Bronchial epithelial cell (primary cell): ENCODE data around the gene NLRC5. TPM values are rescaled to one million over a fixed set of nuclear protein-coding genes. Genes with fewer than 3 reads are reported as not detected.

Source experiments
- DNase-seq: peaks from one replicate; pipeline ENCODE4 v3.0.0-alpha.2; 2010; ENCODE audit warnings: low read depth
- FAIRE-seq: peaks from 2 replicates; lab custom pipeline; 2011; peaks lifted over from hg19 to GRCh38; lab: Jason Lieb, UNC
- H3K27me3 ChIP-seq: 2 replicates; pipeline ENCODE4 v1.5.1; 2011; ENCODE audit warnings: low read length; ENCODE audit not compliant: control insufficient read depth, insufficient read depth
- H3K36me3 ChIP-seq: 2 replicates; pipeline ENCODE4 v1.5.1; 2011; ENCODE audit warnings: low read length; ENCODE audit not compliant: control insufficient read depth, insufficient read depth
- H3K4me3 ChIP-seq: 2 replicates; pipeline ENCODE4 v1.5.1; 2011; ENCODE audit warnings: mild to moderate bottlenecking, low read depth, low read length, control low read depth
- total RNA-seq: library from RNA; depleted of rRNA; stranded (reverse); fragments of >200 nt; gene quantifications from 2 replicates; pipeline ENCODE4 v1.2.1, GENCODE V29; 2014
- TF ChIP-seq, protein P1 (sequence below): IDR thresholded peaks from 2 replicates; pipeline ENCODE4 v1.5.1; 2011; ENCODE audit warnings: mild to moderate bottlenecking, moderate library complexity, low read length, control low read depth, inconsistent platforms; ENCODE audit not compliant: insufficient read depth, severe bottlenecking

NLRC5 gene, protein sequence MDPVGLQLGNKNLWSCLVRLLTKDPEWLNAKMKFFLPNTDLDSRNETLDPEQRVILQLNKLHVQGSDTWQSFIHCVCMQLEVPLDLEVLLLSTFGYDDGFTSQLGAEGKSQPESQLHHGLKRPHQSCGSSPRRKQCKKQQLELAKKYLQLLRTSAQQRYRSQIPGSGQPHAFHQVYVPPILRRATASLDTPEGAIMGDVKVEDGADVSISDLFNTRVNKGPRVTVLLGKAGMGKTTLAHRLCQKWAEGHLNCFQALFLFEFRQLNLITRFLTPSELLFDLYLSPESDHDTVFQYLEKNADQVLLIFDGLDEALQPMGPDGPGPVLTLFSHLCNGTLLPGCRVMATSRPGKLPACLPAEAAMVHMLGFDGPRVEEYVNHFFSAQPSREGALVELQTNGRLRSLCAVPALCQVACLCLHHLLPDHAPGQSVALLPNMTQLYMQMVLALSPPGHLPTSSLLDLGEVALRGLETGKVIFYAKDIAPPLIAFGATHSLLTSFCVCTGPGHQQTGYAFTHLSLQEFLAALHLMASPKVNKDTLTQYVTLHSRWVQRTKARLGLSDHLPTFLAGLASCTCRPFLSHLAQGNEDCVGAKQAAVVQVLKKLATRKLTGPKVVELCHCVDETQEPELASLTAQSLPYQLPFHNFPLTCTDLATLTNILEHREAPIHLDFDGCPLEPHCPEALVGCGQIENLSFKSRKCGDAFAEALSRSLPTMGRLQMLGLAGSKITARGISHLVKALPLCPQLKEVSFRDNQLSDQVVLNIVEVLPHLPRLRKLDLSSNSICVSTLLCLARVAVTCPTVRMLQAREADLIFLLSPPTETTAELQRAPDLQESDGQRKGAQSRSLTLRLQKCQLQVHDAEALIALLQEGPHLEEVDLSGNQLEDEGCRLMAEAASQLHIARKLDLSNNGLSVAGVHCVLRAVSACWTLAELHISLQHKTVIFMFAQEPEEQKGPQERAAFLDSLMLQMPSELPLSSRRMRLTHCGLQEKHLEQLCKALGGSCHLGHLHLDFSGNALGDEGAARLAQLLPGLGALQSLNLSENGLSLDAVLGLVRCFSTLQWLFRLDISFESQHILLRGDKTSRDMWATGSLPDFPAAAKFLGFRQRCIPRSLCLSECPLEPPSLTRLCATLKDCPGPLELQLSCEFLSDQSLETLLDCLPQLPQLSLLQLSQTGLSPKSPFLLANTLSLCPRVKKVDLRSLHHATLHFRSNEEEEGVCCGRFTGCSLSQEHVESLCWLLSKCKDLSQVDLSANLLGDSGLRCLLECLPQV (N-terminal part only)
- total RNA-seq: 2.1 and 2.2 TPM in 2 replicates

DNA sequence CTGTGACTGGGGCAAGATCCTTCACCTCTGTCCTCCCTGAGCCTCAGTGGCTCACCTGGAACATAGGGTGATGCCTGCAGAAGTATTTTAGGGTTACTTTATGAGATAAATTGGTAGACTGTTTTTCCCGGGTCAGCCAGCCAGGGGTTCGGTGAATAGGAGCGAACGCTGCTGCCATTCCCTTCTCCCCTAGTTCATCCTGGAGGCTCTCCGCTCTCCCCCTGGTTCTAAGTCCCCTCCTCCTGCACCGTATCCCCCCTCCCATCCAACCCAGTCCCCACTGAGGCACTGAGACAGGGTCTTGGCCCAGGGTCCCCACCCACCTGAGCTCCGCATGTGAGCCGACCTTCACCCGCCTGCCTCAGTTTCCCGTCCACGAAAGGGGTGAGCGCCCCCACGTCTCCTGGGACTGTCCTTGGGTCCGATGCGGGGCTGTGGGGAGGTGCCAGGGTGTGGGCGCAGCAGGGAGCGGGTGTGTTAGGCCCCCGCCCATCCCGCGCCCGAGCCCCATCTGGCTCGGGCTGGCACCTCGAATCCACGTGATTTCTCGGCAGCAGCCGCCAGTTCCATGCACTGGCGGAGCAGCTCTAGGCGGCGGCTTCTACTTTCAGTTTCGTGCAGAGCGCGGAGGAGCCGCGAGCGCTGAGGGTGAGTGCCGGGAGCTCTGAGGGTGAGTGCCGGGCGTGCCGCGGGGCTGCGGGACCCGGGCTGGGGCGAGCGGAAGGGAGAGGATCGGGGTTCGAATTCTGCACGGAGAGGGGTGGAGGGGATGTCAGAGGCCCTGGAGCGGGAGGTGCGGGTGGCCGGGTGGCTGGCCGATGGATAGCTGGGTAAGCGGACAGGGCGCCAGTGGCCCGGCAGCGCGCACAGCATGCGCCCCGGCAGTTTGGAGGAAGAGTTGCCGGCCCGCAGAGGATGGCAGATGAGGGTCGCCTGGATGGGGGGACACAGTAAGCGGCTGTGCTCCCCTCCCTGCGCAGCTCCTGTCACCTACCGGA, at the start of gene NLRC5:
Gene NLRC5 (plus strand): TSS at position 610 of the 998 bp plus-strand sequence. CDS start 31,156 bp downstream, outside the sequence.
- Histone ChIP-seq H3K4me3 (peak within 1 kb of the TSS; percentile 76), H3K27me3 (no peaks in the 10 kb centered on the region), H3K36me3 (no peaks in the 10 kb centered on the region)
- peak; percentile 52 for DNase-seq
- TF ChIP-seq, protein P1, sequence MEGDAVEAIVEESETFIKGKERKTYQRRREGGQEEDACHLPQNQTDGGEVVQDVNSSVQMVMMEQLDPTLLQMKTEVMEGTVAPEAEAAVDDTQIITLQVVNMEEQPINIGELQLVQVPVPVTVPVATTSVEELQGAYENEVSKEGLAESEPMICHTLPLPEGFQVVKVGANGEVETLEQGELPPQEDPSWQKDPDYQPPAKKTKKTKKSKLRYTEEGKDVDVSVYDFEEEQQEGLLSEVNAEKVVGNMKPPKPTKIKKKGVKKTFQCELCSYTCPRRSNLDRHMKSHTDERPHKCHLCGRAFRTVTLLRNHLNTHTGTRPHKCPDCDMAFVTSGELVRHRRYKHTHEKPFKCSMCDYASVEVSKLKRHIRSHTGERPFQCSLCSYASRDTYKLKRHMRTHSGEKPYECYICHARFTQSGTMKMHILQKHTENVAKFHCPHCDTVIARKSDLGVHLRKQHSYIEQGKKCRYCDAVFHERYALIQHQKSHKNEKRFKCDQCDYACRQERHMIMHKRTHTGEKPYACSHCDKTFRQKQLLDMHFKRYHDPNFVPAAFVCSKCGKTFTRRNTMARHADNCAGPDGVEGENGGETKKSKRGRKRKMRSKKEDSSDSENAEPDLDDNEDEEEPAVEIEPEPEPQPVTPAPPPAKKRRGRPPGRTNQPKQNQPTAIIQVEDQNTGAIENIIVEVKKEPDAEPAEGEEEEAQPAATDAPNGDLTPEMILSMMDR: no peak
- no peak for FAIRE-seq

DNA sequence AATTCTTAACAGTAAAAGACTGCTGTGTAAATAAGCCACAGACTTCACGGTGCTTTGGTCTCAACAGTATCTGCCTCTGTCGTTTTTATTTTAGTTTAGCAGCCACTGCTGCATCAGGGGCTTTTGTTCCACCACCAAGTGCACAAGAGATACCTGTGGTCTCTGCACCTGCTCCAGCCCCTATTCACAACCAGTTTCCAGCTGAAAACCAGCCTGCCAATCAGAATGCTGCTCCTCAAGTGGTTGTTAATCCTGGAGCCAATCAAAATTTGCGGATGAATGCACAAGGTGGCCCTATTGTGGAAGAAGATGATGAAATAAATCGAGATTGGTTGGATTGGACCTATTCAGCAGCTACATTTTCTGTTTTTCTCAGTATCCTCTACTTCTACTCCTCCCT, 49.6 kb upstream of the NLRC5 start:
- Histone ChIP-seq H3K27me3 (no peaks in the 10 kb centered on the region), H3K36me3 (peaks cover 38% of the 10 kb centered on the region), H3K4me3 (no peak overlapping the region)
- TF ChIP-seq, protein P1: no peak
- DNase-seq: no peak
- no peak for FAIRE-seq

DNA sequence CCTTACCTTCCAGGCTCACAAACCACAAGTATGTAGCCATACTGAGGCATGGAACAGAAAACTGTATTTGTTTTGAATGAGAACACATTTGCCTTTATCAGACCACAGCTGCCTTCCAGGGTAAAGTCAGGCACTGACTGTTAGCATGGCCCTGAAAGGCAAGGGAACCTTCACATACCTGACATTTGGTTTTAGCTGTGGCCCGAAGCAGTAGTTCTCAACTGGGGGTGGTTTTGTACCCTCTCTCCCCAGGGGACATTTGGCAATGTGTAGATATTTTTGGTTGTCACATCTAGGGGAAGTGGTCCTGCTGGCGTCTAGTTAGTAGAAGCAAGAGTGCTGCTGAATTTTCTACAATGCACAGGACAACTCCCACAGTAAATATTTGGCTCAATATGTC, 48.3 kb upstream of the NLRC5 start:
- Histone ChIP-seq H3K27me3 (no peaks in the 10 kb centered on the region), H3K36me3 (peaks cover 36% of the 10 kb centered on the region), H3K4me3 (no peak overlapping the region)
- TF ChIP-seq, protein P1: no peak
- DNase-seq (no peak), FAIRE-seq (no peak)

DNA sequence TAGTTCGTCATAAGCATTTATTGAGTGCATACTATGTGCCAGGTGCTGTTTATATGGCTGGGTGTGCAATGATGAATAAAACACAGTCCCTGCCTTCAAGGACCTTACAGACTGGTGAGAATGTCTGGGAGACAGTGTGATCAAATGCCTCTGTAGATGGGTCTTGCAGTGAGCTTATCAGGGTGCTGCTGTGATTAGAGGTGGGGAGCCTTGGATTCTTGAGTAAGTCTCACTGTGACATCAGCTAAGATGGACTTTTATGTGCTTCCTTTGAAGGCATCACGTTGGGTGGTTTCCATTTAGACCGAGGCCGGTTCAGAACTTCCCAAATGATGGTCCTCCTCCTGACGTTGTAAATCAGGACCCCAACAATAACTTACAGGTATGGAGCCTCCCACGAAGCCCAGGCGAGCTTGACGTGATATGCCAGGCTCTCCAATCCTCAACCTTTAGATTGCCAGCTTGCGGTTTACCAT, 47.5 kb upstream of the NLRC5 start:
- FAIRE-seq (no peak), DNase-seq (no peak)
- H3K27me3 ChIP-seq: no peaks in the 10 kb centered on the region
- no peak overlapping the region for H3K4me3 ChIP-seq
- peaks cover 33% of the 10 kb centered on the region for H3K36me3 ChIP-seq
- TF ChIP-seq, protein P1: no peak
